Transverse colon (tissue), 4 donors: ENCODE results near the gene SPEG. TPM values are rescaled to one million over a fixed set of nuclear protein-coding genes. Genes with fewer than 3 reads are reported as not detected.
A peak's percentile ranks its signal among the peaks of the same experiment; 100 is the strongest.
"Not testable (repeated sequence)": the region's sequence is repeated elsewhere in the genome, so short reads cannot be mapped to it uniquely, and the experiment has no call there.

Source experiments
- DNase-seq: peaks from one replicate; pipeline ENCODE4 v3.0.0-alpha.2; 2019
- H3K27ac ChIP-seq, 4 donors: fragments of 200-600 bp; sonication (generic); 2 replicates each; pipeline ENCODE4 v1.5.1; 2016 to 2018; ENCODE audit warnings: inconsistent platforms in 4 of 4
- H3K27me3 ChIP-seq: fragments of 200-600 bp; sonication (generic); 2 replicates; pipeline ENCODE4 v1.5.1; 2017; ENCODE audit warnings: inconsistent platforms
- H3K36me3 ChIP-seq, 4 donors: fragments of 200-600 bp; sonication (generic); 2 replicates each; pipeline ENCODE4 v1.5.1; 2017 to 2019; ENCODE audit warnings: inconsistent platforms in 4 of 4
- H3K4me1 ChIP-seq, 4 donors: fragments of 200-600 bp; sonication (generic); 2 replicates each; pipeline ENCODE4 v1.5.1; 2017 to 2020; ENCODE audit warnings: inconsistent platforms in 4 of 4
- H3K4me3 ChIP-seq, 4 donors: fragments of 200-600 bp; sonication (generic); 1 replicate in 1 of 4; 2 replicates in 3 of 4; pipeline versions ENCODE4 v1.5.1 to v1.6.1; 2017 to 2019; ENCODE audit warnings: inconsistent platforms in 4 of 4
- H3K9me3 ChIP-seq, 2 donors: fragments of 200-600 bp; sonication (generic); 2 replicates each; pipeline ENCODE4 v1.5.1; 2017 to 2019; ENCODE audit warnings: inconsistent platforms in 2 of 2
- CTCF ChIP-seq, 5 experiments: fragments of 200-600 bp in 3 of 5; fragments of 450-650 bp in 2 of 5; sonication (generic) in 3 of 5; IDR thresholded peaks; 1 replicate in 2 of 5; 2 replicates in 3 of 5; pipeline ENCODE4 v1.5.1; 2016 to 2017; ENCODE audit warnings: antibody characterized with exemption in 5 of 5, inconsistent platforms in 3 of 5, mild to moderate bottlenecking in 2 of 5, moderate library complexity in 1 of 5
- EP300 ChIP-seq: sonication (generic); formaldehyde crosslinking; IDR thresholded peaks from one replicate; pipeline ENCODE4 v1.6.1; 2017; ENCODE audit warnings: antibody characterized with exemption, low read depth
- POLR2A ChIP-seq: fragments of 450-650 bp; IDR thresholded peaks from one replicate; pipeline ENCODE4 v1.6.1; 2016; ENCODE audit warnings: antibody characterized with exemption, mild to moderate bottlenecking, moderate library complexity
- POLR2AphosphoS5 ChIP-seq, 3 donors: sonication (generic); formaldehyde crosslinking; IDR thresholded peaks; one replicate each; pipeline ENCODE4 v1.6.1; 2016; ENCODE audit warnings: antibody characterized with exemption in 3 of 3
- WGBS, 2 donors: methylation state at CpG; one replicate each; pipeline ENCODE4 v1.1.5; 2018; ENCODE audit warnings: low coverage in 1 of 2; 5-methylcytosine and 5-hydroxymethylcytosine counted together
- in situ Hi-C, 4 donors: fragments of 200-750 bp; cut with MboI; loops; one replicate each; pipeline versions ENCODE4 v1.15.0 to v1.15.1; 2017; ENCODE audit warnings: low sequenced_read_pairs in 3 of 4, low pct_ligation_motif_present in 1 of 4, low pct_unique_long_range_greater_than_20kb in 1 of 4
- intact Hi-C: fragments of 100-400 bp; cut with DNase I; formaldehyde crosslinking; loops from one replicate; pipeline ENCODE4 v1.15.1; 2023; ENCODE audit warnings: low total_unique reads
- total RNA-seq, 4 donors: library from RNA; depleted of rRNA; stranded (reverse); fragments of >200 nt; gene quantifications; one replicate each; pipeline ENCODE4 v1.1.0, GENCODE V29; 2016

Gene SPEG
- total RNA-seq, 4 donors from 2014 or later, result 26.5 to 95.8 (median 48.5) TPM

- in situ Hi-C loops, result no loop called here
- no peak for TF ChIP-seq CTCF (IDR thresholded peaks at IDR 0.05)
- TF ChIP-seq POLR2AphosphoS5 (IDR thresholded peaks at IDR 0.05), result peak; percentile 54 to 60 (median 56)
- no peak for TF ChIP-seq EP300
- TF ChIP-seq POLR2A, result peak; percentile 77
- DNase-seq, result peak; percentile 86
- no peaks in the 10 kb centered on the region for H3K9me3 ChIP-seq
- H3K4me3 ChIP-seq, result peak within 1 kb of the TSS; percentile 61 to 96 (median 88)
- H3K36me3 ChIP-seq, result peaks cover 0 to 25% (median 5%) of the 10 kb centered on the region in 4 donors
- H3K27ac ChIP-seq, result peak within 1 kb of the TSS; percentile 93 to 100 (median 97)
- WGBS, 2 donors, result 1% methylated on average over 26 of the region's 76 CpGs; no CpG with 5 or more reads in 1 of the 2 donors
- intact Hi-C loops, result loop anchor here (10.0 kb wide), 1 partner anchor 1163 kb away; no protein-coding TSS in a partner anchor
- H3K27me3 ChIP-seq, result no peaks in the 10 kb centered on the region
- peaks cover 10 to 18% (median 14%) of the 10 kb centered on the region in 4 donors for H3K4me1 ChIP-seq
Measured at GRCh38 chr2:219387306-219388120, 47.1 kb upstream of the SPEG start, which contains the start of gene DNPEP. TSS of gene DNPEP (minus strand) at chr2:219387912. CDS start at chr2:219387794, 118 bp downstream.

- Histone ChIP-seq H3K27me3 (no peaks in the 10 kb centered on the region), H3K36me3 (peaks cover 0 to 18% (median 5%) of the 10 kb centered on the region in 4 donors)
Measured at GRCh38 chr2:219388121-219388906, 46.3 kb upstream of the SPEG start.

GRCh38 chr2:219388907-219389156, 45.8 kb upstream of the SPEG start:
- intact Hi-C loops, result loop anchor here (10.0 kb wide), 1 partner anchor 1164 kb away; no protein-coding TSS in a partner anchor
- no peaks in the 10 kb centered on the region for H3K9me3 ChIP-seq
- DNase-seq, result no peak
- 25 to 34% methylated on average over 5 to 6 of the region's 6 CpGs for WGBS, 2 donors
- in situ Hi-C loops, result no loop called here
- peaks cover 10 to 18% (median 14%) of the 10 kb centered on the region in 4 donors for H3K4me1 ChIP-seq
- no peaks in the 10 kb centered on the region for H3K27me3 ChIP-seq
- peak overlapping the region in 3 of 4 donors; percentile 47 to 83 (median 61) for H3K4me3 ChIP-seq
- H3K36me3 ChIP-seq, result peaks cover 0 to 18% (median 5%) of the 10 kb centered on the region in 4 donors
- H3K27ac ChIP-seq, result peak overlapping the region; percentile 93 to 100 (median 97)
- TF ChIP-seq POLR2AphosphoS5 (IDR thresholded peaks at IDR 0.05) (no peak), POLR2A (no peak), EP300 (no peak), CTCF (IDR thresholded peaks at IDR 0.05) (no peak)

More at GRCh38 chr2:219388121-219388906, 46.3 kb upstream of the SPEG start:
- Histone ChIP-seq H3K4me1 (peaks cover 10 to 18% (median 14%) of the 10 kb centered on the region in 4 donors), H3K27ac (peak overlapping the region; percentile 93 to 100 (median 97)), H3K4me3 (peak overlapping the region; percentile 11 to 83 (median 54)), H3K9me3 (no peaks in the 10 kb centered on the region)
- 0 to 3% methylated on average over 1 to 12 of the region's 78 CpGs for WGBS, 2 donors
- in situ Hi-C loops, result no loop called here
- peak; percentile 99 for DNase-seq
- TF ChIP-seq CTCF (IDR thresholded peaks at IDR 0.05) (peak; percentile 52 to 88 (median 62)), POLR2AphosphoS5 (IDR thresholded peaks at IDR 0.05) (peak in 2 of 3 donors; percentile 15 to 54), POLR2A (no peak)
- intact Hi-C loops, result loop anchor here (10.0 kb wide), 1 partner anchor 1164 kb away; no protein-coding TSS in a partner anchor

- no peak for DNase-seq
- in situ Hi-C loops (no loop called here), intact Hi-C loops (no loop called here)
- no peak for TF ChIP-seq POLR2AphosphoS5 (IDR thresholded peaks at IDR 0.05)
- TF ChIP-seq POLR2A, result no peak
- Histone ChIP-seq H3K27me3 (no peaks in the 10 kb centered on the region), H3K4me1 (peaks cover 0 to 17% (median 6%) of the 10 kb centered on the region in 4 donors), H3K27ac (no peak overlapping the region), H3K4me3 (no peak overlapping the region), H3K9me3 (no peaks in the 10 kb centered on the region), H3K36me3 (no peaks in the 10 kb centered on the region)
- 90 to 94% methylated on average over 6 to 9 of the region's 9 CpGs for WGBS, 2 donors
Measured at GRCh38 chr2:219392754-219393153, 41.9 kb upstream of the SPEG start.

- H3K4me3 ChIP-seq, H3K9me3 ChIP-seq, H3K27ac ChIP-seq, in situ Hi-C loops, intact Hi-C loops, DNase-seq, H3K27me3 ChIP-seq, H3K36me3 ChIP-seq: not testable (repeated sequence)
- 86% methylated on average over 9 of the region's 9 CpGs; no CpG with 5 or more reads in 1 of the 2 donors for WGBS, 2 donors
- peaks cover 6 to 30% (median 19%) of the 10 kb centered on the region in 4 donors for H3K4me1 ChIP-seq
Measured at GRCh38 chr2:219395056-219395455, 39.6 kb upstream of the SPEG start.
